H1 (cell line): ENCODE measurements around the gene CFDP1. TPM values are rescaled to one million over a fixed set of nuclear protein-coding genes. Genes with fewer than 3 reads are reported as not detected.

Experiments used
- CTCF ChIA-PET: fragments of 300-600 bp; sonication (Branson Sonifier 250); formaldehyde crosslinking; loops from one replicate; lab custom pipeline; 2021; ENCODE audit not compliant: partially characterized antibody; lab: Charles Lee
- POLR2A ChIA-PET: fragments of 300-600 bp; sonication (Branson Sonifier 250); formaldehyde crosslinking; loops from one replicate; lab custom pipeline; 2021; ENCODE audit warnings: inconsistent platforms; ENCODE audit not compliant: partially characterized antibody; lab: Charles Lee
- DNase-seq, 2 experiments: peaks; one replicate each; pipeline versions ENCODE4 v3.0.0 to v3.0.0-alpha.2; 2010 to 2022; ENCODE audit warnings: low spot score in 2 of 2, low read depth in 1 of 2, mixed read lengths in 1 of 2
- FAIRE-seq: peaks from 2 replicates; lab custom pipeline; 2011; peaks lifted over from hg19 to GRCh38; lab: Jason Lieb, UNC
- H2AFZ ChIP-seq: 2 replicates; pipeline ENCODE4 v1.8.1; 2012; ENCODE audit warnings: low read length, inconsistent platforms
- H2AK5ac ChIP-seq: 2 replicates; pipeline ENCODE4 v1.6.1; 2013; ENCODE audit warnings: low read depth, low read length
- H2BK120ac ChIP-seq: replicated peaks from 2 replicates; pipeline ENCODE3; 2013; ENCODE audit warnings: low read depth, low read length, inconsistent platforms
- H2BK12ac ChIP-seq: 2 replicates; pipeline ENCODE4 v1.6.1; 2013; ENCODE audit warnings: low read depth, low read length
- H2BK15ac ChIP-seq: 2 replicates; pipeline ENCODE4 v1.6.1; 2013; ENCODE audit warnings: low read length
- H2BK20ac ChIP-seq: 2 replicates; pipeline ENCODE4 v1.6.1; 2013; ENCODE audit warnings: low read length
- H2BK5ac ChIP-seq: 2 replicates; pipeline ENCODE4 v1.6.1; 2013; ENCODE audit warnings: low read depth, low read length
- H3K14ac ChIP-seq: 2 replicates; pipeline ENCODE4 v1.6.1; 2013; ENCODE audit warnings: inconsistent platforms; ENCODE audit not compliant: insufficient read length
- H3K18ac ChIP-seq: 2 replicates; pipeline ENCODE4 v1.6.1; 2013; ENCODE audit warnings: low read length; ENCODE audit errors: extremely low read depth
- H3K23ac ChIP-seq: 2 replicates; pipeline ENCODE4 v1.6.1; 2013; ENCODE audit warnings: inconsistent platforms; ENCODE audit not compliant: insufficient read length
- H3K23me2 ChIP-seq: 2 replicates; pipeline ENCODE4 v1.6.1; 2013; ENCODE audit warnings: low read depth, low read length
- H3K27ac ChIP-seq: 2 replicates; pipeline ENCODE4 v1.6.1; 2011; ENCODE audit warnings: low read depth, low read length, inconsistent platforms
- H3K27me3 ChIP-seq, 4 experiments: replicated peaks in 1 of 4; 1 replicate in 1 of 4; 2 replicates in 3 of 4; pipeline versions ENCODE4 v1.6.1 to v1.8.1; 2011 to 2013; ENCODE audit warnings: low read length in 3 of 4, mild to moderate bottlenecking in 3 of 4, inconsistent platforms in 2 of 4, mixed read lengths in 2 of 4, moderate library complexity in 1 of 4; ENCODE audit not compliant: control insufficient read depth in 3 of 4, insufficient read depth in 3 of 4; ENCODE audit errors: extremely low read depth in 1 of 4
- H3K36me3 ChIP-seq, 4 experiments: 2 replicates each; pipeline versions ENCODE4 v1.6.1 to v1.8.1; 2011 to 2013; ENCODE audit warnings: mild to moderate bottlenecking in 4 of 4, low read length in 3 of 4, moderate library complexity in 2 of 4, control low read depth in 1 of 4, inconsistent platforms in 1 of 4; ENCODE audit not compliant: insufficient read depth in 4 of 4, control insufficient read depth in 2 of 4
- H3K4ac ChIP-seq: replicated peaks from 2 replicates; pipeline ENCODE3; 2013; ENCODE audit warnings: low read length, low read depth, mixed read lengths, inconsistent platforms; ENCODE audit not compliant: insufficient read length
- H3K4me1 ChIP-seq, 4 experiments: replicated peaks in 1 of 4; 1 replicate in 1 of 4; 2 replicates in 3 of 4; pipeline versions ENCODE4 v1.6.1 to v1.8.1; 2011 to 2013; ENCODE audit warnings: low read length in 3 of 4, inconsistent platforms in 2 of 4, mixed read lengths in 1 of 4; ENCODE audit not compliant: insufficient read depth in 4 of 4, control insufficient read depth in 3 of 4
- H3K4me2 ChIP-seq, 2 experiments: 2 replicates each; pipeline versions ENCODE4 v1.6.1 to v1.8.1; 2011 to 2013; ENCODE audit warnings: low read depth in 2 of 2, low read length in 2 of 2, control low read depth in 1 of 2, inconsistent platforms in 1 of 2, mild to moderate bottlenecking in 1 of 2; ENCODE audit not compliant: insufficient read depth in 1 of 2
- H3K4me3 ChIP-seq, 4 experiments: fragments of 200-600, 300-600 bp in 1 of 4; sonication (generic), shearing (Covaris generic), sonication (Bioruptor Twin) in 1 of 4; 2 replicates each; pipeline versions ENCODE4 v1.5.1 to v1.8.1; 2011 to 2016; ENCODE audit warnings: low read length in 4 of 4, low read depth in 3 of 4, control low read depth in 2 of 4, inconsistent platforms in 2 of 4, mild to moderate bottlenecking in 2 of 4, mixed read lengths in 1 of 4, moderate library complexity in 1 of 4; ENCODE audit not compliant: insufficient read depth in 2 of 4; ENCODE audit errors: extremely low read depth in 1 of 4
- H3K56ac ChIP-seq: replicated peaks from 2 replicates; pipeline ENCODE3; 2013; ENCODE audit warnings: low read depth, mild to moderate bottlenecking, mixed read lengths, low read length, inconsistent platforms; ENCODE audit not compliant: insufficient read length
- H3K79me1 ChIP-seq: 2 replicates; pipeline ENCODE4 v1.6.1; 2013; ENCODE audit warnings: low read depth, low read length, control low read depth
- H3K79me2 ChIP-seq, 2 experiments: 2 replicates each; pipeline versions ENCODE4 v1.6.1 to v1.8.1; 2012 to 2013; ENCODE audit warnings: low read length in 2 of 2, mild to moderate bottlenecking in 2 of 2, inconsistent platforms in 1 of 2; ENCODE audit not compliant: insufficient read depth in 2 of 2, control insufficient read depth in 1 of 2
- H3K9ac ChIP-seq, 4 experiments: replicated peaks in 1 of 4; 1 replicate in 1 of 4; 2 replicates in 3 of 4; pipeline versions ENCODE4 v1.6.1 to v1.8.1; 2011 to 2013; ENCODE audit warnings: low read depth in 3 of 4, low read length in 3 of 4, control low read depth in 2 of 4, mild to moderate bottlenecking in 2 of 4, moderate library complexity in 2 of 4, inconsistent platforms in 1 of 4; ENCODE audit errors: extremely low read depth in 1 of 4
- H3K9me3 ChIP-seq, 2 experiments: 2 replicates each; pipeline versions ENCODE4 v1.6.1 to v1.8.1; 2012 to 2013; ENCODE audit warnings: mild to moderate bottlenecking in 2 of 2, moderate library complexity in 2 of 2, control low read depth in 1 of 2, inconsistent platforms in 1 of 2, low read depth in 1 of 2, low read length in 1 of 2, mixed read lengths in 1 of 2; ENCODE audit not compliant: insufficient read depth in 2 of 2
- H4K20me1 ChIP-seq, 2 experiments: replicated peaks in 1 of 2; 2 replicates each; pipeline versions ENCODE3 to v1.8.1; 2011 to 2013; ENCODE audit warnings: inconsistent platforms in 2 of 2, low read length in 2 of 2, mild to moderate bottlenecking in 1 of 2; ENCODE audit not compliant: insufficient read depth in 2 of 2, control insufficient read depth in 1 of 2
- H4K5ac ChIP-seq: 2 replicates; pipeline ENCODE4 v1.6.1; 2013; ENCODE audit warnings: low read length, low read depth, mixed read lengths, inconsistent platforms; ENCODE audit not compliant: insufficient read length
- H4K8ac ChIP-seq: 2 replicates; pipeline ENCODE4 v1.8.0; 2013; ENCODE audit warnings: mild to moderate bottlenecking, moderate library complexity, low read length, inconsistent platforms; ENCODE audit not compliant: insufficient read depth; ENCODE audit errors: extremely low read depth
- H4K91ac ChIP-seq: replicated peaks from 2 replicates; pipeline ENCODE3; 2013; ENCODE audit warnings: low read length, mixed read lengths, inconsistent platforms; ENCODE audit not compliant: insufficient read length
- ASH2L ChIP-seq: fragments of 200-600, 300-600 bp; sonication (generic); IDR thresholded peaks from one replicate; pipeline ENCODE4 v1.7.1; 2017; ENCODE audit warnings: low read length
- CBX5 ChIP-seq: fragments of 300-800, 300-1000 bp; sonication (generic); IDR thresholded peaks from 2 replicates; pipeline ENCODE4 v1.7.1; 2016; ENCODE audit warnings: antibody characterized with exemption, low read length, low read depth
- EGR1 ChIP-seq: IDR thresholded peaks from 2 replicates; pipeline ENCODE4 v1.6.1; 2011; ENCODE audit warnings: low read depth, low read length, borderline replicate concordance
- EZH2 ChIP-seq: fragments of 200-600 bp; sonication (generic); IDR thresholded peaks from 2 replicates; pipeline ENCODE4 v1.7.1; 2012; ENCODE audit warnings: low read depth, mild to moderate bottlenecking, moderate library complexity, low read length, inconsistent platforms; ENCODE audit not compliant: severe bottlenecking
- HDAC2 ChIP-seq, 2 experiments: fragments of 300-600 bp in 1 of 2; sonication (generic) in 1 of 2; IDR thresholded peaks; 2 replicates each; pipeline ENCODE4 v1.6.1; 2011 to 2012; ENCODE audit warnings: low read depth in 2 of 2, low read length in 2 of 2, mild to moderate bottlenecking in 2 of 2, moderate library complexity in 2 of 2, borderline replicate concordance in 1 of 2, inconsistent platforms in 1 of 2
- HDAC6 ChIP-seq: IDR thresholded peaks from one replicate; pipeline ENCODE4 v1.7.1; 2012; ENCODE audit warnings: low read depth, mild to moderate bottlenecking, inconsistent platforms, low read length, moderate library complexity
- RFX5 ChIP-seq: IDR thresholded peaks from 2 replicates; pipeline ENCODE4 v1.6.1; 2011; ENCODE audit warnings: low read depth, low read length, improper control_type of control experiment, borderline replicate concordance
- SAP30 ChIP-seq: fragments of 300-600 bp; sonication (generic); IDR thresholded peaks from 2 replicates; pipeline ENCODE4 v1.7.1; 2012; ENCODE audit warnings: low read length, moderate library complexity, mild to moderate bottlenecking, inconsistent platforms; ENCODE audit not compliant: insufficient read depth, insufficient replicate concordance
- SIN3A ChIP-seq, 2 experiments: IDR thresholded peaks in 1 of 2; conservative IDR thresholded peaks in 1 of 2; 2 replicates each; pipeline ENCODE4 v1.6.1; 2011 to 2012; ENCODE audit warnings: low read length in 2 of 2, improper control_type of control experiment in 1 of 2, low read depth in 1 of 2, mild to moderate bottlenecking in 1 of 2
- SP1 ChIP-seq: IDR thresholded peaks from 2 replicates; pipeline ENCODE4 v1.6.1; 2011; ENCODE audit warnings: low read depth, low read length
- WGBS, 2 experiments: shearing (Covaris generic) in 1 of 2; methylation state at CpG; one replicate each; pipeline versions ENCODE4 v1.1.6 to v1.1.7; 2013 to 2015; ENCODE audit warnings: low lambda C conversion rate in 2 of 2, mixed read lengths in 2 of 2, inconsistent platforms in 1 of 2, low coverage in 1 of 2, missing lambda C conversion rate in 1 of 2; ENCODE audit not compliant: insufficient replicate concordance in 2 of 2, insufficient coverage in 1 of 2, insufficient read length in 1 of 2; ENCODE audit errors: extremely low coverage in 1 of 2, missing lambda C conversion rate in 1 of 2; 5-methylcytosine and 5-hydroxymethylcytosine counted together
- polyA plus RNA-seq, 7 experiments: library from polyadenylated mRNA; depleted of rRNA in 3 of 7; stranded (reverse) in 5 of 7; unstranded in 2 of 7; fragments of >200 nt in 5 of 7; fragments of 200-250 nt in 2 of 7; gene quantifications; 1 replicate in 5 of 7; 2 replicates in 1 of 7; 4 replicates in 1 of 7; pipeline versions ENCODE4 v1.2.1 to v1.2.3, GENCODE V29; 2011 to 2013; ENCODE audit warnings: missing spikeins in 2 of 7, mixed read lengths in 2 of 7
- total RNA-seq: library from RNA; stranded (reverse); fragmentation: NEBNext Ultra II Directional; extraction: Animal tissue kit (Norgen Biotek cat#: 25700); gene quantifications from 2 replicates; pipeline ENCODE4 v1.2.1, GENCODE V29; 2021
- TF ChIP-seq, protein P1 (sequence below): IDR thresholded peaks from 2 replicates; pipeline ENCODE4 v1.6.1; 2011; ENCODE audit warnings: low read depth, mild to moderate bottlenecking, low read length; ENCODE audit not compliant: insufficient read depth

The CFDP1 gene
- total and polyA plus RNA-seq, 2 of the 8 experiments (the other 6 are each of a cell fraction or from before 2014, with no cell fraction given): 25.5 to 77.3 TPM

DNA sequence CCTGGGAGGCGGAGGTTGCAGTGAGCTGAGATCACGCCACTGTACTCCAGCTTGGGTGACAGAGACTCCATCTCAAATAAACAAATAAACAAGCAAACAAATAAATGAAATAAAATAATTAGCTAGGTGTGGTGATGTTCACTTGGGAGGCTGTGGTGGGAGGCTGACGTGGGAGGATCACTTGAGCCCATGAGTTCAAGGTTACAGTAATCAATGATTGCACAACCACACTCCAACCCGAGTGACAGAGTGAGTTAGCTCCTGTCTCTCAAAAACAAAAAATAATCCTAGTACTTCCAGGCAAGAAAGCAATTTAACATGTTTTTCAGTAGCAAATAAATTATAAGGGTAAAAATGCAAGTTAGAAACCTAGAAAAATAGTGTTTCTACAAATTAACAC, 26.4 kb downstream of the CFDP1 start:
- DNase-seq: no peak
- H2BK15ac ChIP-seq: no peak overlapping the region
- H3K14ac ChIP-seq: no peak overlapping the region
- FAIRE-seq: no peak
- H4K91ac ChIP-seq: no peak overlapping the region
- 92% methylated on average over 4 of the region's 4 CpGs; no CpG with 5 or more reads in 1 of the 2 experiments for WGBS, 2 experiments
- TF ChIP-seq RFX5: no peak
- no peak for TF ChIP-seq HDAC2 (IDR thresholded peaks at IDR 0.05; ENCODE audit: borderline replicate concordance in 1 of 2, low read depth in 2 of 2, low read length in 2 of 2)
- TF ChIP-seq ASH2L: no peak
- TF ChIP-seq, protein P1, sequence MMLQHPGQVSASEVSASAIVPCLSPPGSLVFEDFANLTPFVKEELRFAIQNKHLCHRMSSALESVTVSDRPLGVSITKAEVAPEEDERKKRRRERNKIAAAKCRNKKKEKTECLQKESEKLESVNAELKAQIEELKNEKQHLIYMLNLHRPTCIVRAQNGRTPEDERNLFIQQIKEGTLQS: no peak
- TF ChIP-seq EGR1: no peak
- no peak for TF ChIP-seq CBX5
- no peak for TF ChIP-seq SP1
- no peak for TF ChIP-seq SAP30
- no peak for TF ChIP-seq EZH2
- no peak for TF ChIP-seq HDAC6
- no peak for TF ChIP-seq SIN3A (conservative IDR thresholded peaks at IDR 0.05 in 1 of 2, IDR thresholded peaks at IDR 0.05 in 1 of 2; ENCODE audit: low read depth in 1 of 2, low read length in 2 of 2)
- H3K4me3 ChIP-seq: no peak overlapping the region
- no peak overlapping the region for H2BK120ac ChIP-seq
- no peak overlapping the region for H2AK5ac ChIP-seq
- ChIA-PET POLR2A (interaction anchor here (0.8 to 1.1 kb wide), 2 partner anchors 9 to 15 kb away, joined by 3 read pairs; no protein-coding TSS in a partner anchor), CTCF (no interaction called here)
- H4K8ac ChIP-seq: no peak overlapping the region
- no peak overlapping the region for H2BK20ac ChIP-seq
- no peak overlapping the region for H3K9ac ChIP-seq
- peaks cover 2 to 42% (median 30%) of the 10 kb centered on the region in 4 experiments; a peak in 7 of 8 replicates for H3K36me3 ChIP-seq
- H3K4ac ChIP-seq: no peak overlapping the region
- H4K20me1 ChIP-seq: peaks cover 0 to 1% of the 10 kb centered on the region in 2 experiments
- H3K4me2 ChIP-seq: no peak overlapping the region
- H3K79me1 ChIP-seq: no peaks in the 10 kb centered on the region
- no peak overlapping the region for H3K27ac ChIP-seq
- H3K9me3 ChIP-seq: no peaks in the 10 kb centered on the region
- H3K23ac ChIP-seq: no peak overlapping the region
- H3K23me2 ChIP-seq: no peaks in the 10 kb centered on the region
- no peak overlapping the region for H3K18ac ChIP-seq
- H3K79me2 ChIP-seq: no peaks in the 10 kb centered on the region
- H3K56ac ChIP-seq: no peak overlapping the region
- H2AFZ ChIP-seq: no peak overlapping the region
- H4K5ac ChIP-seq: no peak overlapping the region
- no peaks in the 10 kb centered on the region for H3K27me3 ChIP-seq
- H2BK5ac ChIP-seq: no peak overlapping the region
- H2BK12ac ChIP-seq: no peak overlapping the region
- H3K4me1 ChIP-seq: no peaks in the 10 kb centered on the region
